Thymus (tissue), 11 donors: ENCODE data around the gene BTD. TPM values are rescaled to one million over a fixed set of nuclear protein-coding genes. Genes with fewer than 3 reads are reported as not detected.
"Not testable (repeated sequence)": the region's sequence is repeated elsewhere in the genome, so short reads cannot be mapped to it uniquely, and the experiment has no call there.

ENCODE experiments used
- DNase-seq, 9 donors: peaks; one replicate each; pipeline ENCODE4 v3.0.0-alpha.2; 2013; ENCODE audit warnings: low spot score in 9 of 9, low read depth in 6 of 9, missing footprints in 1 of 9
- H3K27ac ChIP-seq, 2 donors: one replicate each; pipeline ENCODE4 v1.5.1; 2013; ENCODE audit warnings: control low read depth in 1 of 2, low read depth in 1 of 2, low read length in 1 of 2, mild to moderate bottlenecking in 1 of 2, moderate library complexity in 1 of 2
- H3K27me3 ChIP-seq, 2 donors: one replicate each; pipeline ENCODE4 v1.5.1; 2013; ENCODE audit warnings: low read length in 1 of 2; ENCODE audit not compliant: control insufficient read depth in 2 of 2, insufficient read depth in 1 of 2
- H3K36me3 ChIP-seq, 2 donors: one replicate each; pipeline ENCODE4 v1.5.1; 2013; ENCODE audit warnings: low read length in 1 of 2, mild to moderate bottlenecking in 1 of 2, moderate library complexity in 1 of 2; ENCODE audit not compliant: control insufficient read depth in 2 of 2, insufficient read depth in 2 of 2
- H3K4me1 ChIP-seq, 2 donors: one replicate each; pipeline ENCODE4 v1.5.1; 2013; ENCODE audit warnings: low read length in 2 of 2; ENCODE audit not compliant: control insufficient read depth in 2 of 2, insufficient read depth in 2 of 2
- H3K4me3 ChIP-seq, 2 donors: one replicate each; pipeline ENCODE4 v1.5.1; 2013; ENCODE audit warnings: low read length in 2 of 2, control low read depth in 1 of 2, mild to moderate bottlenecking in 1 of 2
- H3K9me3 ChIP-seq, 2 donors: one replicate each; pipeline ENCODE4 v1.5.1; 2013; ENCODE audit warnings: low read length in 1 of 2, mild to moderate bottlenecking in 1 of 2; ENCODE audit not compliant: control insufficient read depth in 2 of 2, insufficient read depth in 1 of 2
- WGBS: extraction: QIAGEN DNeasy Blood & Tissue Kit; methylation state at CpG from one replicate; pipeline ENCODE4 v1.1.7; 2013; 5-methylcytosine and 5-hydroxymethylcytosine counted together
- polyA plus RNA-seq: library from polyadenylated mRNA; stranded (reverse); fragments of 200-250 nt; gene quantifications from one replicate; pipeline ENCODE4 v1.2.3, GENCODE V29; 2013
- total RNA-seq: library from RNA; stranded (reverse); fragments of 120-200 nt; gene quantifications from one replicate; pipeline ENCODE4 v1.2.4, GENCODE V29; 2013
- donor health status: healthy.

Gene BTD
- total and polyA plus RNA-seq, 2 donors, result 6.9 to 7.0 TPM

DNA sequence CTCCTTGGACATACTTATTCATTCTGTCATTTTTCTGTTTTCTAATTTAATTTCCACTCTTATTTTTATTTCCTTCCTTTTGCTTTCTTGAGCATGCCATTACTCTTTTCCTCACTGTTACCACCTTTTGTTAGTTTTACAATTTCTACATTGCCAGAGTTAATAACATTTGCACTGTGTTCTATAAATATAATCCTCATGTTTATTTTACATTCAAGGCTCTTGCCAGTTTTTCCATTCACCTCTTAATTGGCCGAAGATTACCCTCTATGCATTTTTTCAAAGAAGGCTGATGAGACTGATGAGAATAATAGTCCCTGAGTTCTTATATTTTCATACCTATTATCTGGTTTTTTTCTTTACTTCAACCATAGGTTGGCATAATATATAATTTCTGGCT lies 10.5 kb downstream of the BTD start:
- Histone ChIP-seq H3K4me1 (no peaks in the 10 kb centered on the region), H3K4me3 (no peak overlapping the region), H3K36me3 (no peaks in the 10 kb centered on the region), H3K27me3 (no peaks in the 10 kb centered on the region), H3K9me3 (no peaks in the 10 kb centered on the region), H3K27ac (no peak overlapping the region)
- 95% methylated on average over 1 of the region's 1 CpG for WGBS
- no peak for DNase-seq

DNA sequence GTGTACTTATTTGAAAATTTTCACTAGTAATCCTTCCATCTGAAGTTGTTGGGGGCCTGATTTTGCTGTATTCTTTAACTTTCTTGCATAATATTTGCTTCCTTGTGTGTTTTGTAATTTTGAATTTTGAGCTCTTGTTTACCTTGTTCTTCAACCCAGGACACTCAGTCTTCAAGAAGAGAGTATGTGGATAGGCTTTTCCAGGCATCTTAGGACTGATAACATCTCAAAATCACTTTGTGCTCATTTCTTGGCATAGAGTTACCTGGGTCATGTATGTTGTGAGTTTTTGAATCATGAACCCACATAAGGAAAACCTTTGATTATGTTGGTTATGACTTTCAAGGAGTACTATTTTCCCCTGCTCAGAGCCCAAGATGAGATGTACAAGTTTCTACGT lies 13.4 kb downstream of the BTD start:
- Histone ChIP-seq H3K27ac (no peak overlapping the region), H3K4me3 (no peak overlapping the region), H3K27me3 (no peaks in the 10 kb centered on the region), H3K36me3 (no peaks in the 10 kb centered on the region), H3K4me1 (no peaks in the 10 kb centered on the region), H3K9me3 (no peaks in the 10 kb centered on the region)
- WGBS, result 96% methylated on average over 1 of the region's 1 CpG
- DNase-seq, result no peak

DNA sequence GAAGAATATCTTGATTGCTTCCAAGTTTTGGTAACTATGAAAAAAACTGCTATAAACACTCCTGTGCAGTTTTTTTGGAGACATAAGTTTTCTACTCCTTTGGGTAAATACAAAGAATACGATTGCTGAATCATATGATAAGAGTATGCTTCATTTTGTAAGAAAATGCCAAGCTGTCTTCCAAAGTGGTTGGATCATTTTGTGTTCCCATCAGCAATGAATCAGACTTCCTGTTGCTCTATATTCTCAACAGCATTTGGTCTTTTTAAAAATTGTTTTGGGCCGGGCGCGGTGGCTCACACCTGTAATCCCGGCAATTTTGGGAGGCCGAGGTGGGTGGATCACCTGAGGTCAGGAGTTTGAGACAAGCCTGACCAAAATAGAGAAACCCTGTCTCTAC lies 14.5 kb downstream of the BTD start:
- Histone ChIP-seq H3K4me1 (no peaks in the 10 kb centered on the region), H3K4me3 (no peak overlapping the region), H3K36me3 (no peaks in the 10 kb centered on the region), H3K27ac (no peak overlapping the region), H3K27me3 (no peaks in the 10 kb centered on the region), H3K9me3 (peaks cover 0 to 5% of the 10 kb centered on the region in 2 donors)
- 99% methylated on average over 6 of the region's 6 CpGs for WGBS
- no peak for DNase-seq

DNA sequence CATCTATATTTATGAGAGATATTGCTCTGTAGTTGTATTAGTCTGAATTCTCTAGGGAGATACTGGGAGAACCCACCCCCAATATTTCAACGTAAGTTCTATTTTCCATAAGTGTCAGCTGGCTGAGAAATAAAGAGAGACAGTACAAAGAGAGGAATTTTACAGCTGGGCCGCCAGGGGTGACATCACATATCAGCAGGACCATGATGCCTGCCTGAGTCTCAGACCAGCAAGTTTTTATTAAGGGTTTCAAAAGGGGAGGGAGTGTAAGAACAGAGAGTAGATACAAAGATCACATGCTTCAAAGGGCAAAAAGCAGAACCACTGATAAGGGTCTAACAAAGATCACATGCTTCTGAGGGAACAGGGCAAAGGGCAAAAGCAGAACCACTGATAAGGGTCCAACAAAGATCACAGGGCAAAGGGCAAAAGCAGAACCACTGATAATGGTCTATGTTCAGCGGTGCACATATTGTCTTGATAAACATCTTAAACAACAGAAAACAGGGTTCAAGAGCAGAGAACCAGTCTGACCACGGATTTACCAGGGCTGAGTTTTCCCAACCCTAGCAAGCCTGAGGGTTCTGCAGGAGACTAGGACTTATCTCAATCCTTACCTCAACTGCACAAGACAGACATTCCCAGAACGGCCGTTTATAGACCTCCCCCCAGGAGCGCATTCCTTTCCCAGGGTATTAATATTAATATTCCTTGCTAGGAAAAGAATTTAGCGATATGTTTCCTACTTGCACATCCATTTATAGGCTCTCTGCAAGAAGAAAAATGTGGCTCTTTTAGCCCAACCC lies 18.3 kb downstream of the BTD start:
- H3K27me3 ChIP-seq, H3K27ac ChIP-seq, H3K9me3 ChIP-seq, H3K4me1 ChIP-seq, H3K36me3 ChIP-seq, DNase-seq, H3K4me3 ChIP-seq: not testable (repeated sequence)
- WGBS, result 98% methylated on average over 8 of the region's 8 CpGs

DNA sequence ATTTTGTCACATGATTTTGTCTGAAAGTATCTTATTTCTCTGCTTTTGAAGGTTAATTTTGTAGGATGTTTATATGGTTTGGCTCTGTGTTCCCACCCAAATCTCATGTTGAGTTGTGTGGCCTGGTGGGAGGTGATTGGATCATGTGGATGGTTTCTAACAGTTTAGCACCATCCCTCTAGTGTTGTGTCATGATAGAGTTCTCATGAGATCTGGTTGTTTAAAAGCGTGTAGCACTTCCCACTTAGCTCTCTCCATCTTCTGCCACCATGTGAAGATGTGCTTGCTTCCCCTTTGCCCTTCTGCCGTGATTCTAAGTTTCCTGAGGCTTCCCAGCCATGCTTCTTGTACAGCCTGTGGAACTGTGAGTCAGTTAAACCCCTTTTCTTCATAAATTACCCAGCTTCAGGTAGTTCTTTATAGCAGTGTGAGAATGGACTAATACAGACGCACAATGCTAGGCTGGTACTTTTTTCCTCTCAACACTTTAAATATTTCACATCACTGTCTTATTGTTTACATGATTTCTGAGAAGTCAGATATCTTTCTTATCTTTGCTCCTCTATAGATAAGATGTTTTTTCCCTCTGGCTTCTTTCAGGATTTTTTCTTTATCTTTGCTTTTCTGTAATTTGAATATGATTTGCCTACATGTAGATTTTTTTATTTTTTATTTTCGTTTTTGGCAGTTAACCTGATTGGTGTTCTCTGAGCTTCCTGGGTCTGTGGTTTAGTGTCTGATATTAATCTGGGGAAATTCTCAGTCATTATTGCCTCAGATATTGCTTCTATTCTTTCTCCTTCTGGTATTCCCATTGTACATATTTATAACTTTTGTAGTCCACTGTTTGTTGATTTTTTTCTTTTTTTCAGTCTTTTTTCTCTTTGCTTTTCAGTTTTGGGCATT lies 22.2 kb downstream of the BTD start:
- Histone ChIP-seq H3K27ac (no peak overlapping the region), H3K4me3 (no peak overlapping the region)
- WGBS, result 84% methylated on average over 4 of the region's 4 CpGs

DNA sequence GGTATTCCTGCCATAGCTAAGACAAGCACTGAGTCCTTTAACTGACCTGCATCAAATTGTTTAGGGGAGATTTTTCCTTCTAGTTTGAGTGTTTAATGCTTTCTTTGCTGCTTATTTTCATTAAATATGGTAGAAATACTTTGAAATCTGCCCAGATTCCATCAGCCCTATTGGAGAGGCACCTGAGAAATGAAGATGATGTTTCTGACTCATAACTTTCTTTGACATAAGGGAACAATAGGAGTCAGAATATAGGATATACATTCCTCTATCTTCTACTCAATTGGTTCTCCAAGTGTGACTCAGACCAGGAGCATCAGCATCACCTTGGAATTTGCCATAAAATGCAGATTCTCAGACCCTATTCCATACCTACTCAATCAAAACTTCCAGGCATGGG lies 27.4 kb downstream of the BTD start:
- H3K9me3 ChIP-seq, result peaks cover 0 to 4% of the 10 kb centered on the region in 2 donors
- no peaks in the 10 kb centered on the region for H3K4me1 ChIP-seq
- H3K4me3 ChIP-seq, result no peak overlapping the region
- H3K27ac ChIP-seq, result no peak overlapping the region
- no peak for DNase-seq
- no peaks in the 10 kb centered on the region for H3K36me3 ChIP-seq
- no peaks in the 10 kb centered on the region for H3K27me3 ChIP-seq

More for the DNA sequence above, 22.2 kb downstream of the BTD start:
- no peak for DNase-seq
- no peaks in the 10 kb centered on the region for H3K36me3 ChIP-seq
- no peaks in the 10 kb centered on the region for H3K4me1 ChIP-seq
- no peaks in the 10 kb centered on the region for H3K27me3 ChIP-seq
- peaks cover 0 to 5% of the 10 kb centered on the region in 2 donors for H3K9me3 ChIP-seq

DNA sequence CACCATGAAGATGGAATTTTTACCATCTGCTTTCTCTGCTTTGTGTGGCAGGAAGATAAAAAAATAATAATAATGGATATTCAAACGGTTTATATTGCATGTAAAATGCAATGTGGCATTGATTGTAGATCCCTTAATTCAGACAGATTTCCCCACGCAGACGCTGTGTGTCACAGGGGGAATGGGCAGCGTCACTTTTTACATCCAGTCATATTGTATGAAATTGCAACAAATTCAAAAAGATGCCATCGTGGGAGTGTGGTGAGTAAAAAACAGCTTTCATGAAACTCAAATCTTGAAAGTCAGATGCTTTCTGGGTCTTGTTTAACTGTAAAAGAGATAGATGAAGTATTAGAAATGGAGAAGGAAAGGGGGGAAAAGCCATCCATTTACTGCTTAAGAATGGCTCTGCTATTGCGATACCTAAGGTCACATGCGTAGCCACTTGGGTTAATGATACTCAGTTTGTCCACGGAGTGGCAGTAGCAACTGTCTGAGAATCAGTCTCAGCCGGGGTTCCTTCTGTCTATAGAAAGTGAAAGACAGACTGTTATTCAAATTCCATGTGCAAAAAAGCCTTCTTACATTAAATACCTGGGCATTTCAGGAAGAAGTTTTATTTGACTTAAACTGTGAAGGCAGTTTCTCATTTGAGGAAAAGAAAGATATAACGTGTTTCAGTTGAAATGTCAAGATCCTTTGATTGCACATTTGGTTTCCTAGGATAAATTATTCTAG lies 28.5 kb downstream of the BTD start:
- no peaks in the 10 kb centered on the region for H3K4me1 ChIP-seq
- H3K27me3 ChIP-seq, result no peaks in the 10 kb centered on the region
- no peak overlapping the region for H3K27ac ChIP-seq
- 51% methylated on average over 10 of the region's 10 CpGs for whole genome bisulfite sequencing
- H3K36me3 ChIP-seq, result no peaks in the 10 kb centered on the region
- H3K4me3 ChIP-seq, result no peak overlapping the region
- DNase-seq, result peak; percentile 29 to 84 (median 57)
- H3K9me3 ChIP-seq, result peaks cover 0 to 4% of the 10 kb centered on the region in 2 donors

DNA sequence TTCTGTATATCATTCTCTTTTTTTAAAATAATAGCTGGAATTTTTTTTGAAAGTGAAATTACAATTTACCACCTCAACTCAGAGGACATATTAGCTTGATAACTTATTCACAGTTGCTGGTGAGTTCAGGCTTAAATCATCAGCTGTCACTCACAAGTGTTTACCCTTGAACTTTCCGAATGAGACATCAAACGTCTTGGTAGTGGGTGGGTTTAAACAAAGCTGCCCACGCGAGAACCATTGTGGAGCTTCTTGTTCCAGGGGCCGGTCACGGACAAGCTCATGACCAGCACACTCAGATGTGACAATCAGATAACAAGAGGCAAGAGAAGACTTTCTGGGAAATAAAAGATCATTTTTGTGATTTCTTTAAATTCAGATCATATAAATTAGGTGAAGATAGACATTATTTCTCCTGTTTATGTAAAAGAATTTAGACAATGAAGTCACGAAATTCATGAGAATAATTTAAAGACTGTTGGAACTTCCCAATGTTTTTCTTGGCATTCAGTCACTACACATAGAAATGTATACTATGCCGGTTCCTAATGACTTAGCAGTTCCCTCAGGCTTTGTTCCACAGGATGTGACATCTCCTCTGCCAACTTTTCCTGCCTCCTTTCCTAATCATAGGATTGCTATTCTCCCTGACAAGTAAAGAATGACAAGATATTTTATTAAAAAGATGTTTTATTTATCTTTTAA lies 29.3 kb downstream of the BTD start:
- Histone ChIP-seq H3K36me3 (no peaks in the 10 kb centered on the region), H3K27me3 (no peaks in the 10 kb centered on the region), H3K9me3 (peaks cover 0 to 4% of the 10 kb centered on the region in 2 donors), H3K4me1 (peaks cover 0 to 3% of the 10 kb centered on the region in 2 donors), H3K27ac (peak overlapping the region; percentile 12 to 41), H3K4me3 (no peak overlapping the region)
- WGBS, result 62% methylated on average over 8 of the region's 8 CpGs
- no peak for DNase-seq
